ENCODE measurements around the gene LPP. TPM values are rescaled to one million over a fixed set of nuclear protein-coding genes. Genes with fewer than 3 reads are reported as not detected.

The LPP gene
- total RNA-seq, 1 donor from 2014 or later = 93.9 TPM

DNA sequence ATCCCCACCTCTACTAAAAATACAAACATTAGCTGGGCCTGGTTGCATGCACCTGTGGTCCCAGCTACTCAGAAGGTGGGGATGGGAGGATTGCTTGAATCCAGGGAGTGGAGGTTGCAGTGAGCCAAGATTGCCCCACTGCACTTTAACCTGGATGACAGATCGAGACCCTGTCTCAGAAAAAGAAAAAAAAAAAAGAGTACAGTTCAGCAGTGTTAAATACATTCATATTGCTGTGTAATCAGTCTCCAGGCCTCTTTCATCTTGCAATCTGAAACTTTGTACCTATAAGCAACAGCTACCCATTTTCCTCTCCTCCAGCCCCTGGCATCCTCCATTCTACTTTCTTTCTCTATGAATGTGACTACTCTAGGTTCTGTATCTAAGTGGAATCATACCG is 61.2 kb downstream of the LPP start:
- no peak for TF ChIP-seq CTCF (conservative IDR thresholded peaks at IDR 0.05; ENCODE audit: low read depth, low read length)

DNA sequence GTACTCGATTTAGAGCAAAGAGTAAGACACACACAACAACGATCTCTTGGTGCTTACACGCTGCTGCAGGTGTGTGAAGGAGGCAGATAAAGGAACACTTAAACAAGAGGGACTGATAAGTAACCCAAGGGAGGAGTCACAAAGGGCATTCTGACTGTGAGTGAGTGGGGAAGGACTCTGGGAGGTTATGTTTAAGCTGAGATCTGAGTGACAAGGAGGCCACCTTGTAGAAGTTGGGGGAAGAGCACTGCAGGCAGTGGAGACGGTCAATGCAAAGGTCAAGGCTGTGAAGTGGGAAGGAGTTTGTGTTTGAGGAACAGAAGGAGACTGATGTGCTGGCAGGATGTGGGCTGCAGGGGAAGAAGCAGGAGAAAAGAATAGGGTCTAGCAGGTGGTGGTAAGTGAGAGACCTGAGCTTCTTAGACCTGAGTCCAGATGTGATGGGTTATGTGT is 63.1 kb downstream of the LPP start:
- TF ChIP-seq CTCF (conservative IDR thresholded peaks at IDR 0.05; ENCODE audit: low read depth, low read length) = no peak
- no peak overlapping the region for H3K4me3 ChIP-seq (ENCODE audit: low read depth, low read length)
- no peak for DNase-seq (ENCODE audit: low read depth)

More for the DNA sequence above, 61.2 kb downstream of the LPP start:
- H3K4me3 ChIP-seq (ENCODE audit: low read depth, low read length) = peak overlapping the region; percentile 56
- DNase-seq (ENCODE audit: low read depth) = no peak

- no peak for DNase-seq (ENCODE audit: low read depth)
- no peak overlapping the region for H3K4me3 ChIP-seq (ENCODE audit: low read depth, low read length)
- no peak for TF ChIP-seq CTCF (conservative IDR thresholded peaks at IDR 0.05; ENCODE audit: low read depth, low read length)
These were observed 63.8 kb downstream of the LPP start for GRCh38 chr3:188217726-188218125.

GRCh38 chr3:188218603-188219002 is 64.6 kb downstream of the LPP start:
- DNase-seq (ENCODE audit: low read depth) = no peak
- TF ChIP-seq CTCF (conservative IDR thresholded peaks at IDR 0.05; ENCODE audit: low read depth, low read length) = no peak
- no peak overlapping the region for H3K4me3 ChIP-seq (ENCODE audit: low read depth, low read length)

DNA sequence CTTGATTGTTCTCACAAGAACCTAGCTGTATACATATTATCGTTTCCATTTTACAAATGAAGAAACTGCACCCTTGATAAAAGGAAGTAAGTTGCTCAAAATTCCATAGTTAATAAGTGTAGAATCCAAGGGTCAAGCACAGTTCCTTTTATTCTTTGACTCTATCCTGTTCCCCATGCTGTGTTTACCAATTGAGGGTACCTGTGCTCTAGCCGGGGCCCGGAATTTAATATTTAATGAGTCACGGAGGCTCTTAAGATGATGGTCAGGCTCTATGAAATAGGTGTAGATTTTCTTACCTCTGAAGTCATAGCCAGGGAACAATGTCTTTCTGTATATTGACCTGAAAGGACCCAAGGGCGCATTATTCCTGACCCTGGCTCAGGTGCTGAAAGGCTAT is 65.2 kb downstream of the LPP start:
- H3K4me3 ChIP-seq (ENCODE audit: low read depth, low read length) = no peak overlapping the region
- TF ChIP-seq CTCF (conservative IDR thresholded peaks at IDR 0.05; ENCODE audit: low read depth, low read length) = no peak
- DNase-seq (ENCODE audit: low read depth) = no peak

DNA sequence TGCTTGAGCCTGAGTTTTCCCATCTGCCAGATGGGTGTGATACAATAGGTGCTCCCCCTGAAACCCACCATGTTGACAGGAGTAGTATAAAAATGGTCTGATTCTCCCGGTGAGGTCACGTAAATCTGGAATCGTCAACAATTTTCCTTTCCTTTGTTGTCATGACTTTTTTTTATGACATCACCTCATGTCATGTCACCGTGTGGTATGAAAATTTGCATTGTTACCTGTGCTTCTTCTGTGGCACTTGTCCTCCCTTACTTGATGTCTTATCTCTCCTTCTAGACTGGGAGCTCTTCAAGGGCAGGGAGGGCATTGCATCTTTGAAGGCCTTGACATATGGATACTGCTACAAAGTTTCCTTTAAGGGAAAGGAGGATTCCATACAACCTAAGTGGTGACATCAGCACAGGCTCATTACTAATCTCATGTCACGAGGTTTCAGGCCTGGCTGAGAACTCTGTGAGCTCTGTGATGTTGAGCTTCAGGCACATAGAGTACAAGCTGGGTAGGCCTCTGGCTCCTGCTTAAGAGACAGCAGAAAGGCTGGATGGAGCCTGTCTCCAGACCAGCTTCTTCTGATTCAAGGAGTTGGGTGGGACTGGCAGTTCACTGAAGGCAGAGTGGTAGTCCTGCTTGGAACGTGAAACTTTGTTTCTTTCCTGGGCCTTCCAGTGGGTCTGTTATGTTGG is 66.3 kb downstream of the LPP start:
- TF ChIP-seq CTCF (conservative IDR thresholded peaks at IDR 0.05; ENCODE audit: low read depth, low read length) = no peak
- H3K4me3 ChIP-seq (ENCODE audit: low read depth, low read length) = no peak overlapping the region
- DNase-seq (ENCODE audit: low read depth) = no peak
